Epithelial cell of esophagus (primary cell): ENCODE results near the gene LCP1.

Experiments
- DNase-seq: peaks from one replicate; pipeline ENCODE4 v3.0.0; 2010; ENCODE audit warnings: low read depth
- H3K4me3 ChIP-seq: 2 replicates; pipeline ENCODE4 v1.5.1; 2011; ENCODE audit warnings: mild to moderate bottlenecking, low read length, control low read depth
- TF ChIP-seq, protein P1 (sequence below): IDR thresholded peaks from 2 replicates; pipeline ENCODE4 v1.5.1; 2011; ENCODE audit warnings: low read depth, mild to moderate bottlenecking, low read length, control low read depth, inconsistent platforms; ENCODE audit not compliant: insufficient read depth; ENCODE audit errors: missing control alignments

Gene LCP1

GRCh38 chr13:46111151-46111550, 70.8 kb downstream of the LCP1 start:
- H3K4me3 ChIP-seq: no peak overlapping the region
- TF ChIP-seq, protein P1, sequence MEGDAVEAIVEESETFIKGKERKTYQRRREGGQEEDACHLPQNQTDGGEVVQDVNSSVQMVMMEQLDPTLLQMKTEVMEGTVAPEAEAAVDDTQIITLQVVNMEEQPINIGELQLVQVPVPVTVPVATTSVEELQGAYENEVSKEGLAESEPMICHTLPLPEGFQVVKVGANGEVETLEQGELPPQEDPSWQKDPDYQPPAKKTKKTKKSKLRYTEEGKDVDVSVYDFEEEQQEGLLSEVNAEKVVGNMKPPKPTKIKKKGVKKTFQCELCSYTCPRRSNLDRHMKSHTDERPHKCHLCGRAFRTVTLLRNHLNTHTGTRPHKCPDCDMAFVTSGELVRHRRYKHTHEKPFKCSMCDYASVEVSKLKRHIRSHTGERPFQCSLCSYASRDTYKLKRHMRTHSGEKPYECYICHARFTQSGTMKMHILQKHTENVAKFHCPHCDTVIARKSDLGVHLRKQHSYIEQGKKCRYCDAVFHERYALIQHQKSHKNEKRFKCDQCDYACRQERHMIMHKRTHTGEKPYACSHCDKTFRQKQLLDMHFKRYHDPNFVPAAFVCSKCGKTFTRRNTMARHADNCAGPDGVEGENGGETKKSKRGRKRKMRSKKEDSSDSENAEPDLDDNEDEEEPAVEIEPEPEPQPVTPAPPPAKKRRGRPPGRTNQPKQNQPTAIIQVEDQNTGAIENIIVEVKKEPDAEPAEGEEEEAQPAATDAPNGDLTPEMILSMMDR: no peak
- no peak for DNase-seq

DNA sequence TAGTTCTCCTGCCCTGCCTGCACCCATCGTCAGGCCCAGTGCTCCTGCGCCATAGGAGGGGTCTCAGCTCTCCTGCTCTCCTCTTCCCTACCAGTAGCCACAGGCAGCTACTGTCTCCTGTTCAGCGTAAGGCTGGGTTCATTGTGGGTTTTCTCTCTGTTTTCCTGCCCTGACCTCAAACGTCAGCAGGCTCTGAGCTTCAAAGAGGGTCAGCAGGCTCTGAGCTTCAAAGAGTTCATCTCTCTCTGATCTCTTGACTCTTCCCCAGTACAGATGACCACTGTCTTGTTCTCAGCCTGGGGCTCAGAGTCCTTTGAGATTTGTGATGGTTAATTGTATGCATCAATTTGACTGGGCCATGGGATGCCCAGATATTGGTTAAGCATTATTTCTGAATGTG, 72.5 kb downstream of the LCP1 start:
- no peak overlapping the region for H3K4me3 ChIP-seq
- DNase-seq: no peak
- TF ChIP-seq, protein P1: no peak

DNA sequence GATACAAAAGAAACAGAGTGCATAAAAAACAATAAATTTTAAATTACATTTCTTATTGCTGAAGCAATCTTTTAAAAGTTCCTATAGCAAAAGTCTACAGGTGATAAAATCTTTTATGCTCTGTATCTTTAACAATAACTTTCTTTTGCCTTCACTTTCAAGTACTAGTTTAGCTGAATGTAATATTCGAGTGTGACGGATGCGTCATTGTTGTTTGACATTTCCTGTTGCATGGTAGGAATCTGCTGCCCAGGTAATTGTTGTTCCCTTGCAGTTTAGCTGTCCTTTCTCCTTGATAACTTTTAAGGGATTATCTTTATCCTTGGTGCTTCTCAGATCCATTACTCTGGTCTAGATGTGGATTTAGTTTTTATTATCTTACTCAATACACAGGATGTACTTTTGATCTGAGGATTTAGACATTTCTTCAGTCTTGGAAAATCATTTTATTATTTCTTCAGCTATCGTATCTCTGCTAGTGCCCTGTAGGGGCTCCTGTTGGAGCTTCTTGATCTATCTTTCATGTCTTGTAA, 75.1 kb downstream of the LCP1 start:
- TF ChIP-seq, protein P1: no peak
- H3K4me3 ChIP-seq: no peak overlapping the region
- DNase-seq: peak; percentile 55

GRCh38 chr13:46104868-46105267, 77.1 kb downstream of the LCP1 start, which contains the start of gene CPB2:
Gene CPB2 (minus strand): TSS chr13:46105033. CDS start chr13:46105009, 24 bp downstream.
- H3K4me3 ChIP-seq: no peak within 1 kb of the TSS
- TF ChIP-seq, protein P1: no peak
- DNase-seq: no peak

- TF ChIP-seq, protein P1: no peak
- no peak for DNase-seq
- no peak overlapping the region for H3K4me3 ChIP-seq
These were observed 78.9 kb downstream of the LCP1 start for GRCh38 chr13:46103037-46103436.

DNA sequence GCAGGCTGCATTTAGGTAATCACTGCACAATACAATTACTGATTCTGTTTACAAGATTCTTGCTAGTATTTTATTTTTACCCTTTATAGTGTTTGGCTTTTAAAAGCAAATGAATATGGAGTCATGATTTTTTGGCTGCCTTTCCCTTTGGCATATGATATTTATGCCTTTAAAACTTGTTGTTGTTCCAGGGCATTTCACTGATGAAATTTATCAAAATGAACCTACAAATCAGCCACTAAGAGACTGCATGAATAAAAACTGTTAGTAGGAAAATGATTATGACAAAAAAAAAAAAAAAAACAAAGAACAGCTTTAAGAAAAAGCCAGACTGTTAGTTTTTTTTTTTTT, 79.7 kb downstream of the LCP1 start:
- TF ChIP-seq, protein P1: no peak
- H3K4me3 ChIP-seq: no peak overlapping the region
- no peak for DNase-seq

DNA sequence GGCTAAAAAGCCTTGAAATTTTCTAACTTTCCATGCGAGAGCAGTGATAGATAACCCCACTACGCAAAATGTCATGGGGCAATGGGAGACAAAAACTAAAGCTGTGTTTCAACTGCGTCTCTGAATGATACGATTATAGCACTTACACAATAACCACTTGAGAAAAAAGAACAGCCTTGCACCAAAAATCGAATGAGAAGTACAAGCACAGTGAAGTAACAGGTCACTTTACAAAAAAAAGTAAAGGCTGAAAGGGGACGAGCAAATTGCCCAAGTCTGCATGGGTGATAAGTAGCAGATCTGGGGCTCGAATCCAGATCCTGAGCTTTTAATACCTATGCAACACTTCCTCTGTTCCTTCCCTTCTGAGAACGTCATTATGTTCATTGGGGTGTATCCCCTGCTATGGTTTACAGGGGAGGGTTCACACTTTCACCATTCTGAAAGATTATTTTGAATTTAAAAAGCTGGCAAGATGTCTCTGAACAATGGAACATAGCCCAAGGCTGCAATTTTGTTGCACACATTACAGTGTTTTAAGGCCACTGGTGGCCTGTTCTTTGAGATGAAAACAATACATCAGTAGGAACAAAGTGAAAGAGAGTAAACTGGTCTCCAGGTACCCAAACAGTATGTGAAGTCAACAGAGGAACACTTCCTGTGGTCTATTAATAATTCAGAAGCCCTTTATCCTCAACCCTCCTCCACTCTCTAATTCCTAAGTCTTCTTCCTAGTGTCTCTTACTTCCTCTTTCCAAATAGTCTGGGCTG, 80.3 kb downstream of the LCP1 start:
- H3K4me3 ChIP-seq: no peak overlapping the region
- TF ChIP-seq, protein P1: no peak
- DNase-seq: no peak
